Immature natural killer cell (primary cell): ENCODE results near the gene OR8B12. TPM values are rescaled to one million over a fixed set of nuclear protein-coding genes. Genes with fewer than 3 reads are reported as not detected.

Source experiments
- DNase-seq, 3 donors: peaks; one replicate each; pipeline ENCODE4 v3.0.0; 2022; ENCODE audit warnings: mixed read lengths in 1 of 3
- H3K27ac Mint-ChIP-seq, 6 donors: one replicate each; pipeline ENCODE4 v1.8.0; 2020; ENCODE audit warnings: mixed read lengths in 6 of 6, mild to moderate bottlenecking in 5 of 6, inconsistent platforms in 4 of 6, moderate library complexity in 3 of 6
- H3K27me3 Mint-ChIP-seq, 3 donors: one replicate each; pipeline ENCODE4 v1.8.0; 2020 to 2021; ENCODE audit warnings: low read depth in 3 of 3, mild to moderate bottlenecking in 3 of 3, mixed read lengths in 3 of 3, moderate library complexity in 3 of 3, inconsistent platforms in 1 of 3
- H3K36me3 Mint-ChIP-seq, 3 donors: one replicate each; pipeline ENCODE4 v1.8.0; 2020; ENCODE audit warnings: mixed read lengths in 3 of 3, inconsistent platforms in 2 of 3, mild to moderate bottlenecking in 2 of 3
- H3K4me1 Mint-ChIP-seq, 2 donors: one replicate each; pipeline ENCODE4 v1.8.0; 2020; ENCODE audit warnings: inconsistent platforms in 2 of 2, mild to moderate bottlenecking in 2 of 2, mixed read lengths in 2 of 2, moderate library complexity in 1 of 2
- H3K4me3 Mint-ChIP-seq, 5 donors: one replicate each; pipeline ENCODE4 v1.8.0; 2020; ENCODE audit warnings: mild to moderate bottlenecking in 5 of 5, mixed read lengths in 5 of 5, inconsistent platforms in 3 of 5, moderate library complexity in 3 of 5
- H3K9me3 Mint-ChIP-seq, 6 donors: one replicate each; pipeline ENCODE4 v1.8.0; 2020; ENCODE audit warnings: mild to moderate bottlenecking in 6 of 6, mixed read lengths in 6 of 6, inconsistent platforms in 4 of 6, moderate library complexity in 3 of 6
- polyA plus RNA-seq, 3 donors: library from polyadenylated mRNA; unstranded; fragments of 300-500 nt; fragmentation: Illumina TruSeq; gene quantifications; one replicate each; pipeline ENCODE4 v1.2.3, GENCODE V29; 2021

Gene OR8B12
- polyA plus RNA-seq, 3 donors from 2014 or later, result not detected

- peaks cover 0 to 1% (median 0%) of the 10 kb centered on the region in 6 donors for H3K9me3 Mint-ChIP-seq
- peaks cover 2 to 4% (median 2%) of the 10 kb centered on the region in 3 donors for H3K27me3 Mint-ChIP-seq
- no peak overlapping the region for H3K4me3 Mint-ChIP-seq
- DNase-seq, result no peak
- no peaks in the 10 kb centered on the region for H3K4me1 Mint-ChIP-seq
- H3K27ac Mint-ChIP-seq, result no peak overlapping the region
- H3K36me3 Mint-ChIP-seq, result no peaks in the 10 kb centered on the region
Measured at GRCh38 chr11:124514131-124514530, 29.3 kb downstream of the OR8B12 start.

GRCh38 chr11:124511745-124512144, 31.7 kb downstream of the OR8B12 start:
- Mint-ChIP-seq H3K4me3 (no peak overlapping the region), H3K9me3 (peaks cover 2 to 22% (median 5%) of the 10 kb centered on the region in 6 donors), H3K4me1 (no peaks in the 10 kb centered on the region), H3K27me3 (peaks cover 2 to 4% (median 2%) of the 10 kb centered on the region in 3 donors), H3K36me3 (no peaks in the 10 kb centered on the region), H3K27ac (no peak overlapping the region)
- DNase-seq, result no peak

- Mint-ChIP-seq H3K9me3 (peaks cover 2 to 22% (median 5%) of the 10 kb centered on the region in 6 donors), H3K27ac (no peak overlapping the region), H3K4me3 (no peak overlapping the region), H3K27me3 (peaks cover 2 to 4% (median 2%) of the 10 kb centered on the region in 3 donors), H3K36me3 (no peaks in the 10 kb centered on the region), H3K4me1 (no peaks in the 10 kb centered on the region)
- no peak for DNase-seq
Measured at GRCh38 chr11:124510279-124510678, 33.2 kb downstream of the OR8B12 start.

- H3K27me3 Mint-ChIP-seq, result peaks cover 1 to 3% (median 2%) of the 10 kb centered on the region in 3 donors
- DNase-seq, result no peak
- no peaks in the 10 kb centered on the region for H3K4me1 Mint-ChIP-seq
- peaks cover 0 to 2% (median 0%) of the 10 kb centered on the region in 6 donors for H3K9me3 Mint-ChIP-seq
- H3K4me3 Mint-ChIP-seq, result no peak overlapping the region
- H3K27ac Mint-ChIP-seq, result no peak overlapping the region
- H3K36me3 Mint-ChIP-seq, result no peaks in the 10 kb centered on the region
Measured at GRCh38 chr11:124499711-124500110, 43.7 kb downstream of the OR8B12 start.

GRCh38 chr11:124493016-124493655, 50.3 kb downstream of the OR8B12 start:
- H3K9me3 Mint-ChIP-seq, result peaks cover 0 to 1% (median 0%) of the 10 kb centered on the region in 6 donors
- no peak overlapping the region for H3K27ac Mint-ChIP-seq
- no peak overlapping the region for H3K4me3 Mint-ChIP-seq
- no peaks in the 10 kb centered on the region for H3K36me3 Mint-ChIP-seq
- H3K27me3 Mint-ChIP-seq, result peaks cover 0 to 5% (median 4%) of the 10 kb centered on the region in 3 donors
- H3K4me1 Mint-ChIP-seq, result no peaks in the 10 kb centered on the region
- no peak for DNase-seq

Other genes with a start within 250 kb of the OR8B12 start
- gene OR8D1, start 229.7 kb downstream of the OR8B12 start, polyA plus RNA-seq, result not detected
- not detected for gene OR8D2, start 223.5 kb downstream of the OR8B12 start, polyA plus RNA-seq
- not detected for gene OR8B2, start 159.2 kb downstream of the OR8B12 start, polyA plus RNA-seq
- gene OR8B3, start 144.6 kb downstream of the OR8B12 start, polyA plus RNA-seq, result not detected
- not detected for gene OR8B4, start 118.8 kb downstream of the OR8B12 start, polyA plus RNA-seq
- not detected for gene OR8B8, start 98.0 kb downstream of the OR8B12 start, polyA plus RNA-seq
- gene OR8A1, start 26.3 kb upstream of the OR8B12 start, polyA plus RNA-seq, result not detected
- not detected for gene PANX3, start 67.8 kb upstream of the OR8B12 start, polyA plus RNA-seq
- 10 to 100 TPM; 35.7 to 40.8 (median 36.2) TPM for gene TBRG1, start 79.2 kb upstream of the OR8B12 start, polyA plus RNA-seq
- 1 to 10 TPM; 1.7 to 2.9 (median 2.6) TPM for gene SIAE, start 130.1 kb upstream of the OR8B12 start, polyA plus RNA-seq
- gene SPA17, start 130.2 kb upstream of the OR8B12 start, polyA plus RNA-seq, result 1 to 10 TPM in 1 of 3 donors, under 1 TPM in 1, not detected in 1; 0.36 to 1.2 TPM
- gene NRGN, start 196.3 kb upstream of the OR8B12 start, polyA plus RNA-seq, result 10 to 100 TPM in 1 of 3 donors, 1 to 10 TPM in 1, under 1 TPM in 1; 0.82 to 11.6 (median 3.0) TPM
- gene VSIG2, start 208.6 kb upstream of the OR8B12 start, polyA plus RNA-seq, result not detected
- 1 to 10 TPM in 1 of 3 donors, under 1 TPM in 1, not detected in 1; 0.30 to 4.3 TPM for gene ESAM, start 218.6 kb upstream of the OR8B12 start, polyA plus RNA-seq